ENCODE measurements around the gene FMNL3.

Gene FMNL3

DNA sequence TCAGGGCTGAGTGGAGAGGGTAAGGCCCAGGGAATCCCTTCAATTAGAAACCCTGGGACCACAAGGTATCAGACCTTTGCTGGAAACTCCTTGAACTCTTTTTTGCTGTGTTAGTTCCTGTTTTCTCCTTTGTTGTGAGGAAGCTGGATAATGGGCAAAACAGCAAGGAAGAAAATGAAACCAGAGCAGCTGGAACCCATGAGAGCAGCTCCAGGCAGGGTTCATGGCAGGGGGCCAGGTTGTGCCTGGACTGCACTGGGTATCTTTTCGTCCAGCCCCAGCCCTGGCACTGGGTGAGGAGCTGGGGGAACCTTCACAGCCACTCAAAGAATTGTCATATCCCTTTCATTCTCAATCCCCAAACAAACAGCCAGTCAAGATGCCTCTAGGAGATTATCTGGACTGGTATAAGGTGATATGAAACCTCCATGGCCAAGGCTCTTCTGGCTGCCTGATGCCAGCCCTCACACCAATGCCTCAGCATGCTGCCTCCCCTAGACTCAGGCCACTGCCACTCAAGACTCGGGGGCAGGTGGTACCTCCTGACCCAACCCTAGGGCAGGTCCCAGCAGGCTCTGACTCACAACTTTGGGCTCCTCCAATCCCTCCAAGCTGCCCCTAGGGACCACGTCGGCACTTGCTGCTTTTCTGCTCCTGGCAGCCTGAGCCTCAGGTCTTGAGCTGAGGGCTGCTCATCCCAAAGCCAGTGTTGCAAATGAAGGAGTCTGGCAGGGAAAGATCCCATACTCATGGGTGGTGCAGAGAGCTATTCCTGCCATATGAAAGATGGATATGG is 118.3 kb downstream of the FMNL3 start:
- DNase-seq: no peak

DNA sequence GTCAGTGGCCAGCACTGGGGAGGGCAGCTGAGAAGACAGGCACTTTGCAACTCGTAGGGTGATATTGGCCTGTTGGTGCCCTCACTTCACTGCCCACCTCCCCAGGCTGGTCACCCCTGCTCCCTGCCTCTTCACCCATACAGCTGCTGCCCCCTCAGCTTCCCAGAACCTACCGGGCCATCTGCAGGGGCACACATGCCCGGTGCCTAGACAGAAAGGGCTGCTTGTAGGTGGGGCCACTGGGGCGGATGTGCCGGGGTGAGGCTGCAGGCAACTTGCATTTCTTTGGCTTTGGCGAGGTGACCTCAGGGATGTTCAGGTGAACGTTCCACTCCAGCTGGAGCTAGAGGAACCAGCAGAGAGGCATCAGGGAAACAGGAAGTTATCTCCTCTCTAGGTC is 118.9 kb downstream of the FMNL3 start:
- DNase-seq: no peak

- DNase-seq: no peak
Observed at GRCh38 chr12:49587174-49587908, 119.9 kb downstream of the FMNL3 start.
